ENCODE data around the gene PPP2R2B.

- TF ChIP-seq POLR2A (IDR thresholded peaks at IDR 0.05) (no peak), CTCF (IDR thresholded peaks at IDR 0.05) (no peak)
These were observed 232.1 kb downstream of the PPP2R2B start for GRCh38 chr5:146646441-146646840.

Data from Peyer's patch (tissue), 4 donors.